Measurements from ENCODE around the gene FAM124B.

DNA sequence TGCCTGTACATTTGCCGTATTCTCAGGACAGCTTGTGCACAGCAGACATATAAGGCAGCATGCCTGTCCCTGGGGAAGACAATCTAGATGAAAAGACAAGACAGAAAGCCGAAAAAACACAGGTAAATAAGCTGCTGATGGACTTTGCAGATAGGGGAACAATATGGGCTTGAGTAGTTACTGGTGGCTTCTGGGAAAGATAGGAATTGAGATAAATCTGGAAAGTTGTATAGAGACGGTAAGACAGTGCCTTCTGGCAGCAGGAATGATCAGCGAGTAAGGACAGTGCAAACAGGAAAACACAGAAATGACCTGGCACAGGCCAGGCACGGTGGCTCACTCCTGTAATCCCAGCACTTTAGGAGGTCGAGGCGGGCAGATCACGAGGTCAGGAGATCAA lies 70.2 kb downstream of the FAM124B start:
- TF ChIP-seq, protein P1, sequence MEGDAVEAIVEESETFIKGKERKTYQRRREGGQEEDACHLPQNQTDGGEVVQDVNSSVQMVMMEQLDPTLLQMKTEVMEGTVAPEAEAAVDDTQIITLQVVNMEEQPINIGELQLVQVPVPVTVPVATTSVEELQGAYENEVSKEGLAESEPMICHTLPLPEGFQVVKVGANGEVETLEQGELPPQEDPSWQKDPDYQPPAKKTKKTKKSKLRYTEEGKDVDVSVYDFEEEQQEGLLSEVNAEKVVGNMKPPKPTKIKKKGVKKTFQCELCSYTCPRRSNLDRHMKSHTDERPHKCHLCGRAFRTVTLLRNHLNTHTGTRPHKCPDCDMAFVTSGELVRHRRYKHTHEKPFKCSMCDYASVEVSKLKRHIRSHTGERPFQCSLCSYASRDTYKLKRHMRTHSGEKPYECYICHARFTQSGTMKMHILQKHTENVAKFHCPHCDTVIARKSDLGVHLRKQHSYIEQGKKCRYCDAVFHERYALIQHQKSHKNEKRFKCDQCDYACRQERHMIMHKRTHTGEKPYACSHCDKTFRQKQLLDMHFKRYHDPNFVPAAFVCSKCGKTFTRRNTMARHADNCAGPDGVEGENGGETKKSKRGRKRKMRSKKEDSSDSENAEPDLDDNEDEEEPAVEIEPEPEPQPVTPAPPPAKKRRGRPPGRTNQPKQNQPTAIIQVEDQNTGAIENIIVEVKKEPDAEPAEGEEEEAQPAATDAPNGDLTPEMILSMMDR (IDR thresholded peaks at IDR 0.05), result no peak
- no peak for TF ChIP-seq POLR2A (IDR thresholded peaks at IDR 0.05)
- no peak for TF ChIP-seq POLR2AphosphoS5 (IDR thresholded peaks at IDR 0.05)
